ENCODE data around the gene U2AF2.

The U2AF2 gene

GRCh38 chr19:55669418-55670279 lies 14.8 kb downstream of the U2AF2 start:
- ChIA-PET CTCF (no interaction called here), POLR2A (ENCODE audit: low non-redundant PET) (no interaction called here)
- no peak overlapping the region for H3K27ac ChIP-seq
- DNase-seq (ENCODE audit: low spot score) = no peak
- no peak for TF ChIP-seq CTCF (conservative IDR thresholded peaks at IDR 0.05; ENCODE audit: low read depth)

- no peak for DNase-seq (ENCODE audit: low spot score)
- peak overlapping the region; percentile 53 for H3K27ac ChIP-seq
- ChIA-PET POLR2A (ENCODE audit: low non-redundant PET) (no interaction called here), CTCF (interaction anchor here (0.6 to 1.5 kb wide), 2 partner anchors 14 to 1031 kb away, joined by 3 to 7 read pairs; no protein-coding TSS in a partner anchor)
- TF ChIP-seq CTCF (conservative IDR thresholded peaks at IDR 0.05; ENCODE audit: low read depth) = no peak
Measured at GRCh38 chr19:55670280-55671053, 15.6 kb downstream of the U2AF2 start.

GRCh38 chr19:55671054-55671378 lies 16.2 kb downstream of the U2AF2 start:
- ChIA-PET CTCF (interaction anchor here (0.6 to 1.5 kb wide), 3 partner anchors 14 to 1032 kb away, joined by 3 to 7 read pairs (median 7); no protein-coding TSS in a partner anchor), POLR2A (ENCODE audit: low non-redundant PET) (no interaction called here)
- no peak for TF ChIP-seq CTCF (conservative IDR thresholded peaks at IDR 0.05; ENCODE audit: low read depth)
- peak overlapping the region; percentile 53 for H3K27ac ChIP-seq
- no peak for DNase-seq (ENCODE audit: low spot score)

GRCh38 chr19:55672418-55672817 lies 17.6 kb downstream of the U2AF2 start:
- no peak for TF ChIP-seq CTCF (conservative IDR thresholded peaks at IDR 0.05; ENCODE audit: low read depth)
- CTCF ChIA-PET = interaction anchor here (0.7 to 1.0 kb wide), 3 partner anchors 9 to 67 kb away, joined by 3 to 5 read pairs (median 3); partner anchors contain the start of genes ZNF580 and ZNF865
- POLR2A ChIA-PET (ENCODE audit: low non-redundant PET) = no interaction called here
- H3K27ac ChIP-seq = peak overlapping the region; percentile 28; the same call in 1 of the 2 replicates
- no peak for DNase-seq (ENCODE audit: low spot score)

- no peak for DNase-seq (ENCODE audit: low spot score)
- POLR2A ChIA-PET (ENCODE audit: low non-redundant PET) = no interaction called here
- CTCF ChIA-PET = interaction anchor here (1.0 kb wide), 1 partner anchor 33 kb away, joined by 3 read pairs; the partner anchor contains the start of gene ZNF580
- TF ChIP-seq CTCF (conservative IDR thresholded peaks at IDR 0.05; ENCODE audit: low read depth) = no peak
- H3K27ac ChIP-seq = peak overlapping the region; percentile 86
Measured at GRCh38 chr19:55673465-55673864, 18.6 kb downstream of the U2AF2 start.

GRCh38 chr19:55673889-55674288 lies 19.1 kb downstream of the U2AF2 start:
- no peak for DNase-seq (ENCODE audit: low spot score)
- POLR2A ChIA-PET (ENCODE audit: low non-redundant PET) = no interaction called here
- H3K27ac ChIP-seq = peak overlapping the region; percentile 86
- CTCF ChIA-PET = no interaction called here
- no peak for TF ChIP-seq CTCF (conservative IDR thresholded peaks at IDR 0.05; ENCODE audit: low read depth)

All from RWPE1 (cell line).